Activated CD4-positive, alpha-beta T cell treated with anti-CD3 and anti-CD28 coated beads, Interleukin-2, amount 10 ng/mL, durations not matched to agents 24 days and 14 days (primary cell): ENCODE data around the gene PACRG. TPM values are rescaled to one million over a fixed set of nuclear protein-coding genes. Genes with fewer than 3 reads are reported as not detected.

ENCODE experiments used
- DNase-seq: peaks from one replicate; pipeline ENCODE4 v3.0.0; 2022
- H3K27ac Mint-ChIP-seq: one replicate; pipeline ENCODE4 v1.8.0; 2022; ENCODE audit warnings: mild to moderate bottlenecking, mixed read lengths
- H3K27me3 Mint-ChIP-seq: one replicate; pipeline ENCODE4 v1.8.0; 2022; ENCODE audit warnings: mixed read lengths
- H3K36me3 Mint-ChIP-seq: one replicate; pipeline ENCODE4 v1.8.0; 2022; ENCODE audit warnings: low read depth, mild to moderate bottlenecking, mixed read lengths
- H3K4me1 Mint-ChIP-seq: one replicate; pipeline ENCODE4 v1.8.0; 2021; ENCODE audit warnings: mixed read lengths
- H3K4me3 Mint-ChIP-seq: one replicate; pipeline ENCODE4 v1.8.0; 2022; ENCODE audit warnings: mild to moderate bottlenecking, moderate library complexity, mixed read lengths
- H3K9me3 Mint-ChIP-seq: one replicate; pipeline ENCODE4 v1.8.0; 2021; ENCODE audit warnings: mixed read lengths
- intact Hi-C: fragments of 100-400 bp; cut with micrococcal nuclease; formaldehyde crosslinking; loops from one replicate; pipeline ENCODE4 v1.15.1; 2023
- total RNA-seq: library from RNA; stranded (reverse); gene quantifications from 2 replicates; pipeline ENCODE4 v1.2.3, GENCODE V29; 2022

The PACRG gene
- total RNA-seq, 1 donor from 2014 or later: not detected

DNA sequence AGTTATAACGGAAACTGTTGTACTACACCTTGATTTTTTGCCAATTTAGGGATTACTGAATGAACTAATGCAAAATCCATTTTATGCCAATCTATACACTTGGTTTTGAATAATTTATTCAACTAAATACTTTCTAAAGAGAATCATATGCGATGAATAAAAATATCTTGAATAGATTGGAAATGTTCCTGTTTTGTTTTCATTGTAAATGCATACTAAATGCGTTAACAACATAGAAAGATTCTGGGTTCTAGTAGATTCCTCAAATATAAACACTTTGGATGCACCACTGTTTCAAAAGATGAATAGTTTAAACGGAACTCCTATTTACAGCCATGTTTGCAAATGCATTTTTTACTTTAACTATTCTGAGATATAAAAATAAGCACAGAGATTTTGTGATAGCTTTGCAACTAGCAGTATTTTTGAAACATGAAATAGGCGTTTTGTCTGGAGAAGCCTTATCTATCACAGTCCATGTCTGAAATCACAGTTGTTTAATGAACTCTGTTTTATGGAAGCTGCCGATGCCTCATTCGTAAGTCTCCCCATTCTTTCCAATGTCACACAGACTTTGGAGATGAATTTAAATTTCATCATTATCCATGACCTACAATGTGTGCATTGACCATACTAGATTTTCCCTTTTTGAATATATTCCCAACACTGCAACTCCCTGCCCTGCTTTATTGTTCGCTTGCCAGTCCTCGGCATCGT is 409.1 kb downstream of the PACRG start:
- Mint-ChIP-seq H3K27me3 (no peaks in the 10 kb centered on the region), H3K4me1 (no peaks in the 10 kb centered on the region), H3K4me3 (no peak overlapping the region), H3K36me3 (no peaks in the 10 kb centered on the region), H3K9me3 (no peaks in the 10 kb centered on the region), H3K27ac (no peak overlapping the region)
- DNase-seq: no peak
- intact Hi-C loops: no loop called here

DNA sequence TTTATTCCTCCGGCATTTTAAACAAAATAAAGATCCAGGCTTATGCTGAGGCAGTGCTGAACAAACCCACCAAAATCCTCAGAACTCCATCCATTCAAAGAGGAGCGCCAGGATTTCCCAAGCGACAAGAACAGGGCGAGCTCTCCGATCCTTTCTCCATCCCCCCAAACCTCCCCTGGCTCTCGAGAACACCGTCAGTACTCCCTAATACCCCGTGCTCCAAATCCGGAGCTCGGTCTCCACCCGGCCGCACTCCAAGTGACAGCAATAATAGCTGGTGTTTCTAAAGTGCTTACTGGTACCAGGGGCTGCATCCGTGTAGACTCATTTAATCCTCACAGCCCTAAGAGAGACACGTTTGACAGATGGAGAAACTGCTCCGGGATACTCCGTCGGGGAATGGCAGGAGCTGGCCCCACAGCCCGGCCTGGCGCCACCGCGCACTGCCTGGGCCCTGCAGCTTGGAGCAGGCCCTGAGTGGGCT is 409.7 kb downstream of the PACRG start:
- intact Hi-C loops: no loop called here
- Mint-ChIP-seq H3K36me3 (no peaks in the 10 kb centered on the region), H3K27me3 (no peaks in the 10 kb centered on the region), H3K9me3 (no peaks in the 10 kb centered on the region), H3K4me1 (no peaks in the 10 kb centered on the region), H3K27ac (no peak overlapping the region), H3K4me3 (no peak overlapping the region)
- no peak for DNase-seq

DNA sequence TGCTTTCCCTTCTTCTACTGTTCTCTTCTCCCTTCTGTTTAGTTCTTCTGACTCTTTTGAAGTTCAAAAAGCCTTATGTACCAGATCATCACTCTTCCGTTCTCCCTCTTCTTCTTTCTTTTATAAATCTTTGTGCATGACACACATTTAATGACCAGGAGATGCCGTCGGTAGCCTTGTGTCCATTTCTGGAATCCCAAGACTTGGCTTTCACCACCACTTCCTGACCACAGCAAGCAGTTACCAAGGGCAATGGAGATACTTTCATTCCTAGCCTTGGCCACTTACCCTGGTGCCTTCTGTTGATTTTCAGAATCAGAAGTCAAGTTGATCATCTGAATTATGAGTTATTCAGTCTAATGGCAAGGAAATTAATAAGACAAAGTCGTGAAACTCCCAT is 418.3 kb downstream of the PACRG start:
- Mint-ChIP-seq H3K27me3 (peaks cover 2% of the 10 kb centered on the region), H3K4me1 (no peaks in the 10 kb centered on the region), H3K36me3 (no peaks in the 10 kb centered on the region), H3K9me3 (no peaks in the 10 kb centered on the region), H3K4me3 (no peak overlapping the region), H3K27ac (no peak overlapping the region)
- no peak for DNase-seq
- intact Hi-C loops: no loop called here

DNA sequence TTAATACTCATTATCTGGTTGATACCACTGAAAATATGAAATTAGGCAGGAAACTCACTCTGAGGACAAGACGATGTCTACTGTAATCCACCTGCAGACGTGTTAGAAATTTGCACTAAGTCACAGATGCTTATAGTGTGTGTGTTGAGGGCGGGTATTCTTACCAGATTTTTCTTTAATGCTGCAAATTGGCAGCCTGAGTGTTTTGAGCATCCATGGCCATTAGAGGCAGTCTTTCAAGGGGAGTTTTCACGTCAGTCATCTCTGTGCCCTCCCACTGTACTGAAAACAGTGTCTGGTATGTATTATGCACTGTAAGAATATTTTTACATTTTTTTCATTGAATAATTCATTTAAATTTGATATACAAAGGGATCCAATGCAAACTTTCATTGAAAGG is 420.2 kb downstream of the PACRG start:
- DNase-seq: no peak
- no peak overlapping the region for H3K4me3 Mint-ChIP-seq

DNA sequence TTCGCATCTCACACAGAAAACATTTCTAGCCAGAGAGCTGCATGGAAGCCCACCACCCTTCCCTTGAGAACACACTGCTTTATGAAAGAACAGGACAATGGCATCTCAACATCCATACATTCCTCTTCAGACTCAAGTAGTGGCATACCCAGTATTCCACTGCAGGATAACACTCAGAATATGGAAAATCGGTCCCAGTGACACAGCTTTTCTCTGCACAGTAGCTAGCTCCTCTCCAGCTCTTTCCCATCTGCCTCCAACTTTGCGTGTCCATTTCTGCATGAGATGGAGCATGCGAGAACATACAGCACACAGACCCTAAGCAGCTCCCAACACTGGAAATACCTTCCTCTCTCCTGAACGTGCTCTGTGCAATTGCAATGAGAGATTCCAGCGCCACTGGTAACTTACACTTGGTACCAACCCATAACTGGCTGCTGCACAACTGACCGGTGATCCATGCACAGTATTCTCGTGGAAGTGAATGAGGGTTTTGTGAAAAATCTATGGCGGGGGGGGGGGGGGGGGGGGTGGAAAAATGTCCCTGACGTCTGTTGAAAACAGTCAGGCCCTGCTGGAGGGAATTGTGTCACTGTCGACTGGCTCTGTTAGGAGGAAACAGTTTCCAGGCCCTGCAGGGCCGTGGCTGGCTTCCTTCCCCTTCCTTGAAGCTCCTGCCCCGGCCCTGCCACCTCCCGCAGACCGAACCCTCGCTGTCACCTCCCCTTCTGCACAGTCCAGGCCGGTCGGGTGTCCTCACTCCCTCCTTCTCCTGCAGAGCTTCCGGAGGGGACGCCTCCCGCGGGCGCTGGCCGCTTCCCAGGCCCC is 420.9 kb downstream of the PACRG start:
- H3K27me3 Mint-ChIP-seq: peaks cover 2% of the 10 kb centered on the region
- H3K36me3 Mint-ChIP-seq: no peaks in the 10 kb centered on the region
- intact Hi-C loops: no loop called here
- DNase-seq: no peak
- no peak overlapping the region for H3K27ac Mint-ChIP-seq
- no peaks in the 10 kb centered on the region for H3K9me3 Mint-ChIP-seq
- H3K4me1 Mint-ChIP-seq: no peaks in the 10 kb centered on the region
- no peak overlapping the region for H3K4me3 Mint-ChIP-seq

More for the DNA sequence above, 420.2 kb downstream of the PACRG start:
- peaks cover 2% of the 10 kb centered on the region for H3K27me3 Mint-ChIP-seq
- H3K9me3 Mint-ChIP-seq: no peaks in the 10 kb centered on the region
- H3K4me1 Mint-ChIP-seq: no peaks in the 10 kb centered on the region
- intact Hi-C loops: no loop called here
- H3K36me3 Mint-ChIP-seq: no peaks in the 10 kb centered on the region
- H3K27ac Mint-ChIP-seq: no peak overlapping the region

DNA sequence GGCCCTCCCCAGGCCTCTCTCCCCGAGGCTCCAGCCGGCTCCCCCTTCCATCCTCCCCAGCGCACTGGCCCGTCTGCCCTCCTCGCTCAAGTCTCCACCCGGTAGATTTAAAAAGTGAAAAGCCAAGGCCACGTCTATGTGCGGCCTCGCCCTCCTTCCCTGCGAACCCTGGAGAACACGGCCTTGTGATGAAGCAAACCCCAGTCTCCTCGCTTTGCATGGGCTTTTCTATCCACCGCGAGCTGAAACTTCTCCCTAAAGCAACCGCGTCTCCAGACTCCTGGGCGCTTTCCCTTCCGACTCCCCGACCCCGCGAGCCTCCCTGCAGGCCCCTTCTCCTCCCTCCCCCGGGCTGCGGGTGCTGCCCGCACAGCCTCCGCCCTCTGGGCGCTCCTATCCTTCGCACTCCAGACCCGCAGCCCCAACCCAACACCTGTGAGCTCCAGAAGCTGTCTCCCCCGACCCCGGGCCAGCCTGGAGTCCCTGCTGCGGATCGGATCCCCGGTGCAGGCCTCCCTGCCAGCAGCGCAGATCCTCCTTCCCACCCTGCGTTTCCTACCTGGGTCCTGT is 421.6 kb downstream of the PACRG start:
- Mint-ChIP-seq H3K4me1 (no peaks in the 10 kb centered on the region), H3K36me3 (no peaks in the 10 kb centered on the region), H3K4me3 (no peak overlapping the region), H3K9me3 (no peaks in the 10 kb centered on the region), H3K27ac (no peak overlapping the region), H3K27me3 (peaks cover 2% of the 10 kb centered on the region)
- intact Hi-C loops: no loop called here
- DNase-seq: no peak

DNA sequence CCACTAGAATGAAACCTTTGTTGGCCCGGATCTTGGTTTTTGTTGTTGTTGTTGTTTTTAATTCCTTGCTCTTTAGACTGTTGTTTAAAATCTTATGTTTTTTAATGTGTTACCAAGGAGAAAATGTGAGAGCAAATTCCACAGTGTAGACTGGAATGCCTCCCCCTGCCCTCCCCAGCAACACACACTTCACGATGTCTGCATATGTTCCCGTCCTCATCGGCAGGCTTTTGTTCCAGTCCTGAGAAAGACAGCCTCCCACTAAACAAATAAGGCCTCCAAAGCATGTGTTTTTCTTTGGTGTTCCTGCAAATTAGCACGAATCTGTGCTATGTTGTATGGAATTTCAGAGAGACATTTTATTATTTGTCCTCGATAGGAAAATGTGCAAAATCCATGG is 423.4 kb downstream of the PACRG start:
- no peaks in the 10 kb centered on the region for H3K36me3 Mint-ChIP-seq
- no peak overlapping the region for H3K27ac Mint-ChIP-seq
- no peak overlapping the region for H3K4me3 Mint-ChIP-seq
- intact Hi-C loops: no loop called here
- no peaks in the 10 kb centered on the region for H3K4me1 Mint-ChIP-seq
- no peaks in the 10 kb centered on the region for H3K9me3 Mint-ChIP-seq
- DNase-seq: no peak
- peaks cover 2% of the 10 kb centered on the region for H3K27me3 Mint-ChIP-seq

DNA sequence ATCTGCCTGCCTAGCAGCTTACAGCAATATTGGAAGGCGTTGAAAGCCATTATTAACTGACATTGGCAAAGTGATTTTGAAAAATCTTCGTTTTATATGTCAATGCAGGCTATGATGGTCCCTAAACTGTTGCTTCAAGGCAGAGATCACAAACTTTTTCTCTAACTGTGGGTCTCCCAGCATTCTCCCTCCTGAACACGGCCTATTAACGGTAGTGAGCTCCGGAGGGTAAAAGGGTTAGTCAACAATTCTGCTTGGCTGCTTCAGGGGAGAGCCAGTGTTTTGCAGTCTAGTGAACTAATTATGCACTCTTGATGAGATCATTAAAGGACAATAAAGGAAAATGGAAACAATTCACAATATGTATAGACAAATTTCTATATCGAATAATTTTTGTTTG is 424.9 kb downstream of the PACRG start:
- Mint-ChIP-seq H3K9me3 (no peaks in the 10 kb centered on the region), H3K27me3 (peaks cover 2% of the 10 kb centered on the region), H3K4me1 (no peaks in the 10 kb centered on the region), H3K4me3 (no peak overlapping the region), H3K27ac (no peak overlapping the region), H3K36me3 (no peaks in the 10 kb centered on the region)
- intact Hi-C loops: no loop called here
- no peak for DNase-seq

DNA sequence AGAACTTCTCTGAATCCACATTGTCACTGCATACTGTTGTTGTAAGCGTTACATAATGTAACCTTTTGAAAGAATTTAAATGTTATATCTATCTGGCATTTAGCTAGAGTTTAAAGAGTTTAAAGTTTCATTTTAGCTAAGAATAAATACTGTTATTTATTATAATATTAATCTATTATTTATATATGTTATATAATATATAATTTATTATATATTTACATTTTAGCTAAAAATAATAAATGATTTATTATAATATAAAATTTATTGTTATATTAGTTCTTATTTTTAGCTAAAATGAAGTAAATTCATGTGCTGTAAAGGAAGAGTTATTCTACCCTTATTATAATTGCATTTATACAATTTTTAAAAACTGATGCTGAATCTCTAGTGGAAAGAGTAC is 431.3 kb downstream of the PACRG start:
- Mint-ChIP-seq H3K9me3 (no peaks in the 10 kb centered on the region), H3K4me1 (no peaks in the 10 kb centered on the region), H3K4me3 (no peak overlapping the region), H3K27ac (no peak overlapping the region), H3K36me3 (no peaks in the 10 kb centered on the region), H3K27me3 (no peaks in the 10 kb centered on the region)
- intact Hi-C loops: no loop called here
- DNase-seq: no peak

DNA sequence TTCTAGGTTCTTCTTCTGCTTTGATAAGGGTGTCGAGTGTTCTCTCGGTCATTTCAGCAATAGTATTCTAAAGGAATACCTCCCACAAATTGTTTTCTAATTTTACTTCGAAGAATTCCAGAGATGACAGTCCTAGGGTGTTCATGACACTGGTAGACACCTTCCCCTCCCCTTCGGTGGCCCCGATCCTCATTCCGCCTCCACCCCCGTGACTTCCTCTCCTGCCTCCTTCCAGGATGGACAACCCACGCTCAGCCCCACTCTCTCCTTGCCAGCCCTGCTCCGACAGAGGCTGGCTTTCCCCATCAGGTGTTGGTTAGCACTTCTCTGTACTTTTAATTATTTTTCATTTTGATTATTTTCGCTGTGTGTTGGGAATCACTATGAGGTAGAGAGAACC is 431.9 kb downstream of the PACRG start:
- Mint-ChIP-seq H3K4me1 (no peaks in the 10 kb centered on the region), H3K27ac (no peak overlapping the region), H3K36me3 (no peaks in the 10 kb centered on the region), H3K9me3 (no peaks in the 10 kb centered on the region), H3K27me3 (no peaks in the 10 kb centered on the region), H3K4me3 (no peak overlapping the region)
- intact Hi-C loops: no loop called here
- DNase-seq: no peak

DNA sequence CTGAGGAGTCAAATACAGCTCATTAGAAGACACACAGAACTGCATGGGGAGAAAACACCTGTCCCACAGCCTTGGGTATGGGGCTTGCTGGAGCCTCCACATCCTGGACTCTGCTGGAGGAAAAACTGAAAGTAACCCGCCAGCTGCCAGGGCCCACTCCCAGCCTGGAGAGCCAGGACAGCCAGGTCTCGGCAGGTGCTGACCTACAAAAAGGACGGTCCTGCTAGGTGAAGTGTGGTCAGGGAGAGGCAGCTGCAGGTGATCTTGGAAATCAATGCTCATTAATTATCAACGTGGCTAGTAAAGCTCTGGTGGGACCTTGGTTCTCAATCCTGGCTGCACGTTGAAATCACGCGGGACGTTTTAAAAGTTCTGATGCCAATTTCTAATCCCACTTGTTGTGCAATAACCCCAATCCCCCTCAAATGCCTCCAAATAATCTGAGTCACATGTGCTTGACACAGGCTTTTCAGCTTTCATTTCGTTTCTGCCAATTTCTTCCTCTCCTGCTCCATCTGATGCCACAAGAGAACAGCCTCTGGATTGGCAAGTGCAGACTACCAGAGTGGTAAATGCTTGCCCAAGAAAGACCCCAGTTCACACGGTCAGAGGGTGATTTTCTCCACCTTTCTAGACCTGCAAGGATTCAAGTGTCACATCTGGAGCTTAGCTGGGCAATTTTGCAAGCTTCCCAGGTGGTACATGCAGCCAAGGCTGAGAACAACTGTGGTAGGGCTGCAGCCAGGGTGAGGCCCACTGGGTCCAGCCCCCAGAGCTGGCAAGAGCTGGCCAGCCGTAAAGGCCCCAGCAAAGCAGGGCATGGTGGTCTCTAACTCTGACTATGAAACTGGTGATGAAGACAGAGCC is 434.5 kb downstream of the PACRG start:
- H3K36me3 Mint-ChIP-seq: no peaks in the 10 kb centered on the region
- no peak overlapping the region for H3K4me3 Mint-ChIP-seq
- no peak for DNase-seq
- intact Hi-C loops: no loop called here
- H3K27ac Mint-ChIP-seq: no peak overlapping the region
- no peaks in the 10 kb centered on the region for H3K9me3 Mint-ChIP-seq
- H3K4me1 Mint-ChIP-seq: no peaks in the 10 kb centered on the region
- no peaks in the 10 kb centered on the region for H3K27me3 Mint-ChIP-seq

DNA sequence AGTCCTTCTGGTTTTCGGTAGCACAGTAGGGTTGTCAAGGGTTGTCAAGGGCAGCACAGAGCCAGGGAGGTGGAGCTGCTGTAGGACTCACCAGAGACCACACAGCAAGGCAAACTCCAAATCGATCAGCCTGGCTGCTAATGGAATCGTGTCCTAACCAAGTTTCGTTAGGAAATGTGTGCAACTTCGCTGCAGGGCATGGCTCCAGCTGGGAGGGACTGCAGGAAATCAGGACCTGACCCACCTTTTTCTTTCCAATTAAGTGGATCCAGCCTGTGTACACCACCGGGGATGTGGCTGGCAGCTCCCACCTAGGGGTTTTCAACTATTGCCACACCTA is 435.1 kb downstream of the PACRG start:
- no peak for DNase-seq
- intact Hi-C loops: no loop called here
- no peaks in the 10 kb centered on the region for H3K4me1 Mint-ChIP-seq
- no peaks in the 10 kb centered on the region for H3K27me3 Mint-ChIP-seq
- no peak overlapping the region for H3K4me3 Mint-ChIP-seq
- no peak overlapping the region for H3K27ac Mint-ChIP-seq
- H3K36me3 Mint-ChIP-seq: no peaks in the 10 kb centered on the region
- H3K9me3 Mint-ChIP-seq: no peaks in the 10 kb centered on the region

DNA sequence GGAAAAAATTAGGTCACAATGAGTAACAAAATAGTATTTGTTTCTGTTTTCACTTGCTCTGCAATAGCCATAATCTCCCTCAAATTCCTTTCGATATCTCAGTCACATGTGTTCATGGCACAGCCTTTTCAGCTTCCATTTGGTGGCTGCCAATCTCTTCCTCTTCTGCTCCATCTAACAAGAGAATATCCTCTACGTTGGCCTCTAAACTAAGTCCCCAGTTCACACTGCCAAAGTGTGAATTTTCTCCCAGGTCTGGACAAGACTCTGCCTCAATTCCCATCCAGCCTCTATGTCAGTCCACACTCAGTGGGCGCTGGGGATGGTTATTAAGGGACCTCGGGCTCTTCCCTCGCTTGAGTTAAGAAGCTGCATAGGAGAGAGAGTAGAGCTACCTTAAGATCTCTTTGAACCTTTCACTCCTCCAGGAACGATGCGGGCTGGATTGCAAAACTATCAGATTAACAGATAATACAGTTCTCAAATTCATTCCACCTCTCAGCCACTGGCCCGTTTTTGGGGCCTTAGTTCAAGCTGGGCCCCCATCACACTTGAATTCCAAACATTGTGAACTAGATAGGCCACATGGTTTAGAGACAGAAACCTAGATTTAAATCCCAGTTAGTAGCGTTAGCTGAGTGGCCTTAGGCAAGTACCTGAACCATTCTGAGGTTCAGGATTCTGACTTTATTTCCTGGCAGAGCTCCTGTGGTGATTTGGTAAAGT is 436.6 kb downstream of the PACRG start:
- no peak for DNase-seq
- H3K36me3 Mint-ChIP-seq: no peaks in the 10 kb centered on the region
- H3K9me3 Mint-ChIP-seq: no peaks in the 10 kb centered on the region
- H3K4me1 Mint-ChIP-seq: no peaks in the 10 kb centered on the region
- H3K27me3 Mint-ChIP-seq: no peaks in the 10 kb centered on the region
- no peak overlapping the region for H3K4me3 Mint-ChIP-seq
- no peak overlapping the region for H3K27ac Mint-ChIP-seq
- intact Hi-C loops: no loop called here
